ENCODE measurements around the gene TAOK2. TPM values are rescaled to one million over a fixed set of nuclear protein-coding genes. Genes with fewer than 3 reads are reported as not detected.

Gene TAOK2
- total and polyA plus RNA-seq, 2 of the 13 experiments (the other 11 are each of a cell fraction or from before 2014, with no cell fraction given), result 17.4 to 43.2 TPM

DNA sequence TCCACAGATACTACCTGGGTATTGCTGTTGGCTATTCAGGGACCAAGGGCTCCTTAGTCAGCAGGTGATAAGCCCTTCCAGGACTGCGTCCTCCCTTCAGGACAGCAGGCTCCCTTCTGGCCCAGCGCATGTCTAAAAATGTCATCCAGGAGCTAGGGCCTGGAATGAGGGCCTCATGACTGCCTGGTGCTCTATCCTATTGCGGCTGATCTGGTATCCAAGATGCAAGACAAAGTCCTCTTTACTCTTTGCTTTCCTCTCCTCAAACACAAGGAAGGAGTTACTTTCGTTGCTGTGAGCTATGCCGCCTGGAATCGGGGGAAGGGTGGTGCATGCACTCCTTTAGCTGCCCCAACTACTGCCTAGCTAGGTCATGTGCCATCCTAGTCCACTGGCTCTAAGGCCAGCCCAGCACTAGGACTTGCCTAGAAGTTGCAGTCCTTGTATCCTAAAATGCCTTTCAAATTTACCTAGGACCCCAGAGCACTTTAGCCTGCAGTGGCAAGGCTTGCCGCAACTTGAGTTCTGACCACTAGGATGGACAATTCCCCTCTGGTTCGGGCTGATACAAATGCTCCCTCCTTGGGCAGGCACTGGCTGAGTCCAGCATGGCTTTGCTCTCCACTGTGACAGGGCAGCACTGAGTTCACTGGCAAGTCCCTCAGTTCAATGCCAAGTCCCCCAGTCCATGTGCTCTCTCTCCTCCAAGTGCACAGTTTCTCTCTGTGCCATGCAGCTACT is 21.9 kb upstream of the TAOK2 start:
- Histone ChIP-seq H3K27me3 (ENCODE audit: control insufficient read depth in 1 of 2, insufficient read depth in 2 of 2, low read length in 2 of 2) (peaks cover 0 to 10% of the 10 kb centered on the region in 2 experiments; a peak in 1 of 5 replicates), H3K9ac (ENCODE audit: insufficient read depth, low read depth, low read length) (no peak overlapping the region), H3K36me3 (replicated peaks in 1 of 2; ENCODE audit: control insufficient read depth in 1 of 2, insufficient read depth in 2 of 2, low read length in 2 of 2) (no peaks in the 10 kb centered on the region), H3K9me3 (ENCODE audit: low read length) (peaks cover 8% of the 10 kb centered on the region; the same call in 1 of the 2 replicates), H3K4me1 (ENCODE audit: insufficient read depth, low read length) (peaks cover 12% of the 10 kb centered on the region), H4K20me1 (ENCODE audit: insufficient read depth, low read length) (no peaks in the 10 kb centered on the region), H3K4me3 (replicated peaks in 1 of 3; ENCODE audit: insufficient read depth in 1 of 3, low read depth in 2 of 3, low read length in 3 of 3) (no peak overlapping the region), H3K27ac (ENCODE audit: extremely low read length, insufficient read depth, low read length) (no peak overlapping the region), H2AFZ (ENCODE audit: low read length) (no peak overlapping the region), H3K4me2 (ENCODE audit: low read depth, low read length) (no peak overlapping the region), H3K79me2 (ENCODE audit: insufficient read depth, low read length) (no peaks in the 10 kb centered on the region)
- intact Hi-C loops (cut with micrococcal nuclease; ENCODE audit: unreplicated experiment), result no loop called here
- FAIRE-seq (no peak), ATAC-seq (peak; percentile 92), DNase-seq (ENCODE audit: low spot score) (no peak)
- POLR2A ChIA-PET, result interaction anchor here (1.4 to 2.5 kb wide), 3 partner anchors 10 to 26 kb away, joined by 3 to 9 read pairs (median 4); partner anchors contain the start of genes KCTD13 and TMEM219
- 36% methylated on average over 8 of the region's 8 CpGs for WGBS (ENCODE audit: low lambda C conversion rate)
- in situ Hi-C loops (cut with HindIII; ENCODE audit: extremely low pct_ligation_motif_present, low pct_unique_long_range_greater_than_20kb), result no loop called here
- BruUV-seq (replicated peaks), result no TSS peak
- CTCF ChIA-PET (ENCODE audit: low intra/inter-chr PET ratio, low total read pairs), result no interaction called here
- TF ChIP-seq RFX5 (IDR thresholded peaks at IDR 0.05; ENCODE audit: low read depth, low read length) (no peak), ZNF768 (CRISPR knock-in tag; IDR thresholded peaks at IDR 0.05) (no peak), ZNF781 (CRISPR knock-in tag; IDR thresholded peaks at IDR 0.05; ENCODE audit: borderline replicate concordance, not compliant biosample characterization) (no peak), RXRA (CRISPR knock-in tag; IDR thresholded peaks at IDR 0.05) (0 out of 2 replicates have a peak, but pooled peaks have one; percentile 16), ZNF557 (CRISPR knock-in tag; IDR thresholded peaks at IDR 0.05) (no peak), EEA1 (CRISPR knock-in tag; IDR thresholded peaks at IDR 0.05; ENCODE audit: borderline replicate concordance) (no peak), STAG1 (CRISPR knock-in tag; IDR thresholded peaks at IDR 0.05) (peak; percentile 29; the same call in 1 of the 2 replicates), PAF1 (CRISPR knock-in tag; IDR thresholded peaks at IDR 0.05) (no peak), ZNF766 (CRISPR knock-in tag; IDR thresholded peaks at IDR 0.05; ENCODE audit: borderline replicate concordance) (no peak), ZNF616 (CRISPR knock-in tag; IDR thresholded peaks at IDR 0.05; ENCODE audit: low read depth) (no peak), MIER2 (CRISPR knock-in tag; IDR thresholded peaks at IDR 0.05) (no peak), RAD21 (CRISPR knock-in tag; IDR thresholded peaks at IDR 0.05) (0 out of 2 replicates have a peak, but pooled peaks have one; percentile 17), HDAC2 (CRISPR knock-in tag; IDR thresholded peaks at IDR 0.05) (no peak), MED8 (CRISPR knock-in tag; IDR thresholded peaks at IDR 0.05; ENCODE audit: insufficient replicate concordance) (no peak), POLR2AphosphoS2 (IDR thresholded peaks at IDR 0.05; ENCODE audit: low read depth, low read length) (no peak)
- TF ChIP-seq, protein P1, sequence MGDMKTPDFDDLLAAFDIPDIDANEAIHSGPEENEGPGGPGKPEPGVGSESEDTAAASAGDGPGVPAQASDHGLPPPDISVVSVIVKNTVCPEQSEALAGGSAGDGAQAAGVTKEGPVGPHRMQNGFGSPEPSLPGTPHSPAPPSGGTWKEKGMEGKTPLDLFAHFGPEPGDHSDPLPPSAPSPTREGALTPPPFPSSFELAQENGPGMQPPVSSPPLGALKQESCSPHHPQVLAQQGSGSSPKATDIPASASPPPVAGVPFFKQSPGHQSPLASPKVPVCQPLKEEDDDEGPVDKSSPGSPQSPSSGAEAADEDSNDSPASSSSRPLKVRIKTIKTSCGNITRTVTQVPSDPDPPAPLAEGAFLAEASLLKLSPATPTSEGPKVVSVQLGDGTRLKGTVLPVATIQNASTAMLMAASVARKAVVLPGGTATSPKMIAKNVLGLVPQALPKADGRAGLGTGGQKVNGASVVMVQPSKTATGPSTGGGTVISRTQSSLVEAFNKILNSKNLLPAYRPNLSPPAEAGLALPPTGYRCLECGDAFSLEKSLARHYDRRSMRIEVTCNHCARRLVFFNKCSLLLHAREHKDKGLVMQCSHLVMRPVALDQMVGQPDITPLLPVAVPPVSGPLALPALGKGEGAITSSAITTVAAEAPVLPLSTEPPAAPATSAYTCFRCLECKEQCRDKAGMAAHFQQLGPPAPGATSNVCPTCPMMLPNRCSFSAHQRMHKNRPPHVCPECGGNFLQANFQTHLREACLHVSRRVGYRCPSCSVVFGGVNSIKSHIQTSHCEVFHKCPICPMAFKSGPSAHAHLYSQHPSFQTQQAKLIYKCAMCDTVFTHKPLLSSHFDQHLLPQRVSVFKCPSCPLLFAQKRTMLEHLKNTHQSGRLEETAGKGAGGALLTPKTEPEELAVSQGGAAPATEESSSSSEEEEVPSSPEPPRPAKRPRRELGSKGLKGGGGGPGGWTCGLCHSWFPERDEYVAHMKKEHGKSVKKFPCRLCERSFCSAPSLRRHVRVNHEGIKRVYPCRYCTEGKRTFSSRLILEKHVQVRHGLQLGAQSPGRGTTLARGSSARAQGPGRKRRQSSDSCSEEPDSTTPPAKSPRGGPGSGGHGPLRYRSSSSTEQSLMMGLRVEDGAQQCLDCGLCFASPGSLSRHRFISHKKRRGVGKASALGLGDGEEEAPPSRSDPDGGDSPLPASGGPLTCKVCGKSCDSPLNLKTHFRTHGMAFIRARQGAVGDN (CRISPR knock-in tag; IDR thresholded peaks at IDR 0.05), result 0 out of 2 replicates have a peak, but pooled peaks have one; percentile 14
- TF ChIP-seq, protein P2, sequence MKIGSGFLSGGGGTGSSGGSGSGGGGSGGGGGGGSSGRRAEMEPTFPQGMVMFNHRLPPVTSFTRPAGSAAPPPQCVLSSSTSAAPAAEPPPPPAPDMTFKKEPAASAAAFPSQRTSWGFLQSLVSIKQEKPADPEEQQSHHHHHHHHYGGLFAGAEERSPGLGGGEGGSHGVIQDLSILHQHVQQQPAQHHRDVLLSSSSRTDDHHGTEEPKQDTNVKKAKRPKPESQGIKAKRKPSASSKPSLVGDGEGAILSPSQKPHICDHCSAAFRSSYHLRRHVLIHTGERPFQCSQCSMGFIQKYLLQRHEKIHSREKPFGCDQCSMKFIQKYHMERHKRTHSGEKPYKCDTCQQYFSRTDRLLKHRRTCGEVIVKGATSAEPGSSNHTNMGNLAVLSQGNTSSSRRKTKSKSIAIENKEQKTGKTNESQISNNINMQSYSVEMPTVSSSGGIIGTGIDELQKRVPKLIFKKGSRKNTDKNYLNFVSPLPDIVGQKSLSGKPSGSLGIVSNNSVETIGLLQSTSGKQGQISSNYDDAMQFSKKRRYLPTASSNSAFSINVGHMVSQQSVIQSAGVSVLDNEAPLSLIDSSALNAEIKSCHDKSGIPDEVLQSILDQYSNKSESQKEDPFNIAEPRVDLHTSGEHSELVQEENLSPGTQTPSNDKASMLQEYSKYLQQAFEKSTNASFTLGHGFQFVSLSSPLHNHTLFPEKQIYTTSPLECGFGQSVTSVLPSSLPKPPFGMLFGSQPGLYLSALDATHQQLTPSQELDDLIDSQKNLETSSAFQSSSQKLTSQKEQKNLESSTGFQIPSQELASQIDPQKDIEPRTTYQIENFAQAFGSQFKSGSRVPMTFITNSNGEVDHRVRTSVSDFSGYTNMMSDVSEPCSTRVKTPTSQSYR (CRISPR knock-in tag; IDR thresholded peaks at IDR 0.05; ENCODE audit: borderline replicate concordance), result peak; percentile 38; the same call in 1 of the 2 replicates

All from HepG2 (cell line).